Endothelial cell of umbilical vein (primary cell): ENCODE results near the gene OPCML. TPM values are rescaled to one million over a fixed set of nuclear protein-coding genes. Genes with fewer than 3 reads are reported as not detected.

ENCODE experiments used
- BruUV-seq: library from RNA; stranded (reverse); fragments of 400-500 nt; replicated peaks from 2 replicates; lab custom pipeline; 2021; lab: Mats Ljungman, UMichigan
- CTCF ChIA-PET: fragments of 300-600, 350-600 bp; sonication (Branson Sonifier 250); formaldehyde crosslinking; loops from one replicate; lab custom pipeline; 2021; ENCODE audit warnings: antibody characterized with exemption, inconsistent platforms; lab: Charles Lee
- POLR2A ChIA-PET: fragments of 300-600, 350-600 bp; sonication (Branson Sonifier 250); formaldehyde crosslinking; loops from one replicate; lab custom pipeline; 2021; ENCODE audit warnings: antibody characterized with exemption, inconsistent platforms; lab: Charles Lee
- DNase-seq: peaks from one replicate; pipeline ENCODE4 v3.0.0-alpha.2; 2011; ENCODE audit warnings: low read depth, low spot score
- FAIRE-seq: peaks from 2 replicates; lab custom pipeline; 2011; peaks lifted over from hg19 to GRCh38; lab: Jason Lieb, UNC
- H2AFZ ChIP-seq: 2 replicates; pipeline ENCODE4 v1.6.0; 2012; ENCODE audit warnings: low read depth, low read length, control low read depth, inconsistent platforms
- H3K27ac ChIP-seq: 2 replicates; pipeline ENCODE4 v1.5.1; 2011; ENCODE audit warnings: low read depth, mild to moderate bottlenecking, control low read depth, low read length, moderate library complexity; ENCODE audit not compliant: insufficient read depth
- H3K27me3 ChIP-seq, 2 experiments: 2 replicates each; pipeline versions ENCODE4 v1.6.0 to v1.6.1; 2011; ENCODE audit warnings: low read length in 2 of 2, mixed read lengths in 1 of 2; ENCODE audit not compliant: control insufficient read depth in 2 of 2, insufficient read depth in 2 of 2
- H3K36me3 ChIP-seq, 2 experiments: 2 replicates in 1 of 2; 3 replicates in 1 of 2; pipeline ENCODE4 v1.5.1; 2011; ENCODE audit warnings: low read length in 2 of 2, mild to moderate bottlenecking in 1 of 2, moderate library complexity in 1 of 2; ENCODE audit not compliant: control insufficient read depth in 2 of 2, insufficient read depth in 2 of 2; ENCODE audit errors: extremely low read depth in 1 of 2
- H3K4me1 ChIP-seq: 3 replicates; pipeline ENCODE4 v1.5.1; 2011; ENCODE audit warnings: mild to moderate bottlenecking, low read length; ENCODE audit not compliant: control insufficient read depth, insufficient read depth; ENCODE audit errors: extremely low read depth
- H3K4me2 ChIP-seq: 2 replicates; pipeline ENCODE4 v1.6.1; 2011; ENCODE audit warnings: low read length, control low read depth, mixed read lengths; ENCODE audit not compliant: insufficient read depth
- H3K4me3 ChIP-seq, 3 experiments: fragments of 200-600 bp in 1 of 3; sonication (generic), shearing (Covaris generic) in 1 of 3; replicated peaks in 1 of 3; 2 replicates each; pipeline ENCODE4 v1.5.1; 2011 to 2016; ENCODE audit warnings: control low read depth in 3 of 3, low read length in 3 of 3, mild to moderate bottlenecking in 2 of 3, inconsistent platforms in 1 of 3, low read depth in 1 of 3, moderate library complexity in 1 of 3; ENCODE audit not compliant: insufficient read depth in 1 of 3
- H3K79me2 ChIP-seq: 2 replicates; pipeline ENCODE4 v1.6.0; 2012; ENCODE audit warnings: low read length, inconsistent platforms; ENCODE audit not compliant: control insufficient read depth, insufficient read depth
- H3K9ac ChIP-seq: replicated peaks from 2 replicates; pipeline ENCODE3; 2011; ENCODE audit warnings: low read length, control low read depth; ENCODE audit not compliant: insufficient read depth; ENCODE audit errors: extremely low read depth
- H3K9me1 ChIP-seq: replicated peaks from 3 replicates; pipeline ENCODE4 v1.6.0; 2011; ENCODE audit warnings: mild to moderate bottlenecking, low read length; ENCODE audit not compliant: control insufficient read depth, insufficient read depth; ENCODE audit errors: extremely low read depth
- H3K9me3 ChIP-seq: replicated peaks from 2 replicates; pipeline ENCODE4 v1.5.1; 2012; ENCODE audit warnings: low read length, inconsistent platforms; ENCODE audit not compliant: control insufficient read depth, insufficient read depth
- H4K20me1 ChIP-seq: replicated peaks from 2 replicates; pipeline ENCODE3; 2011; ENCODE audit warnings: mild to moderate bottlenecking, low read length; ENCODE audit not compliant: control insufficient read depth, insufficient read depth; ENCODE audit errors: extremely low read depth
- CTCF ChIP-seq, 2 donors: IDR thresholded peaks; 1 replicate in 1 of 2; 2 replicates in 1 of 2; pipeline ENCODE4 v1.5.1; 2011; ENCODE audit warnings: low read length in 2 of 2, mild to moderate bottlenecking in 2 of 2, moderate library complexity in 2 of 2, control low read depth in 1 of 2, inconsistent platforms in 1 of 2, low read depth in 1 of 2; ENCODE audit not compliant: insufficient read depth in 1 of 2; ENCODE audit errors: extremely low read depth in 1 of 2
- EZH2 ChIP-seq: IDR thresholded peaks from 2 replicates; pipeline ENCODE4 v1.6.1; 2012; ENCODE audit warnings: borderline replicate concordance, low read depth, mild to moderate bottlenecking, moderate library complexity, low read length, inconsistent platforms; ENCODE audit not compliant: severe bottlenecking
- FOS ChIP-seq: IDR thresholded peaks from 2 replicates; pipeline ENCODE4 v1.6.1; 2011; ENCODE audit warnings: mild to moderate bottlenecking, low read length, moderate library complexity, borderline replicate concordance; ENCODE audit not compliant: insufficient read depth
- GATA2 ChIP-seq: IDR thresholded peaks from 2 replicates; pipeline ENCODE4 v1.7.0; 2011; ENCODE audit warnings: low read depth, mild to moderate bottlenecking, moderate library complexity, mixed read lengths, low read length; ENCODE audit not compliant: insufficient read length, insufficient read depth
- JUN ChIP-seq: IDR thresholded peaks from 2 replicates; pipeline ENCODE4 v1.6.1; 2011; ENCODE audit warnings: borderline replicate concordance, low read depth; ENCODE audit not compliant: insufficient read length, insufficient read depth
- MYC ChIP-seq: IDR thresholded peaks from one replicate; pipeline ENCODE4 v1.6.1; 2011; ENCODE audit warnings: mild to moderate bottlenecking, low read depth, low read length
- POLR2A ChIP-seq: IDR thresholded peaks from 2 replicates; pipeline ENCODE4 v1.6.1; 2012; ENCODE audit warnings: low read depth, mild to moderate bottlenecking, control low read depth, low read length
- POLR2AphosphoS5 ChIP-seq: IDR thresholded peaks from 2 replicates; pipeline ENCODE4 v1.6.1; 2012; ENCODE audit warnings: low read depth, mild to moderate bottlenecking, control low read depth, low read length, moderate library complexity; ENCODE audit not compliant: insufficient read depth
- dilution Hi-C: fragments of 300-500 bp; cut with MboI; formaldehyde crosslinking; loops from one replicate; pipeline ENCODE4 v1.15.0; 2019; ENCODE audit warnings: low sequenced_read_pairs; ENCODE audit not compliant: extremely low pct_ligation_motif_present
- intact Hi-C: fragments of 100-400 bp; cut with micrococcal nuclease; formaldehyde crosslinking; loops from one replicate; pipeline ENCODE4 v1.10.0; 2022
- polyA plus RNA-seq, 4 experiments: library from polyadenylated mRNA; depleted of rRNA in 3 of 4; stranded (reverse) in 3 of 4; unstranded in 1 of 4; fragments of >200 nt; gene quantifications; 2 replicates each; pipeline versions ENCODE4 v1.2.1 to v1.2.3, GENCODE V29; 2011 to 2012; ENCODE audit warnings: missing spikeins in 1 of 4
- total RNA-seq: library from RNA; stranded (reverse); gene quantifications from 2 replicates; pipeline ENCODE4 v1.2.3, GENCODE V29; 2021
- TF ChIP-seq, protein P1 (sequence below): IDR thresholded peaks from 2 replicates; pipeline ENCODE4 v1.6.1; 2011; ENCODE audit not compliant: insufficient read depth, insufficient read length

The OPCML gene
- total and polyA plus RNA-seq, 2 donors (not counting 3 experiments of a cell fraction or from before 2014, with no cell fraction given) = not detected

DNA sequence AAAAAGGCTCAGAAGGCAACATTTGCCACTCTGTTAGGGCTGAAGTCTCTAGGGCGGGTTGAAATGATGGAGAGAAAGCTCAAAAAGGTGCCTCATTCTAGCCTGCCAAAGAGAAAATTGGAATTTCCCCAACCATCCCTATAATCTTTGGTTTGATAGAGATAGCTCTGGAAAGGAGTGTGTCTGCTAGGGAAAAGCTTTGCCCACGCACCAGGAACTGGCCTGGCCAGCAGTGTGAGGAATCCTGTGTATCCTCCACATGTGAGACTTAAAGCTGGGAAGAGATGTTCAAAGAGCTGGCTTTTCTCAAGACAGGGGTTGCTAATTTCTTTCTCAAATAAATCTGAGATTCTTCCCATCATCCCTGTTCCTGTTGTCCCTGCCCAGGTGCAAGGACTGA lies 193.7 kb downstream of the OPCML start:
- no peaks in the 10 kb centered on the region for H3K27me3 ChIP-seq
- no peak overlapping the region for H3K4me2 ChIP-seq
- TF ChIP-seq FOS = no peak
- no peak for TF ChIP-seq JUN
- TF ChIP-seq MYC = no peak
- TF ChIP-seq GATA2 = no peak
- TF ChIP-seq POLR2A = no peak
- TF ChIP-seq CTCF (IDR thresholded peaks at IDR 0.05; ENCODE audit: extremely low read depth in 1 of 2, insufficient read depth in 1 of 2, low read depth in 1 of 2, low read length in 2 of 2) = no peak
- no peak for TF ChIP-seq EZH2
- TF ChIP-seq POLR2AphosphoS5 = no peak
- TF ChIP-seq, protein P1, sequence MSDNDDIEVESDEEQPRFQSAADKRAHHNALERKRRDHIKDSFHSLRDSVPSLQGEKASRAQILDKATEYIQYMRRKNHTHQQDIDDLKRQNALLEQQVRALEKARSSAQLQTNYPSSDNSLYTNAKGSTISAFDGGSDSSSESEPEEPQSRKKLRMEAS = no peak
- H3K9me3 ChIP-seq = no peaks in the 10 kb centered on the region
- no peaks in the 10 kb centered on the region for H3K4me1 ChIP-seq
- DNase-seq (no peak), FAIRE-seq (no peak)
- no peak overlapping the region for H3K4me3 ChIP-seq
- H2AFZ ChIP-seq = no peak overlapping the region
- no peaks in the 10 kb centered on the region for H4K20me1 ChIP-seq
- CTCF ChIA-PET = no interaction called here
- H3K9me1 ChIP-seq = no peaks in the 10 kb centered on the region
- no peaks in the 10 kb centered on the region for H3K79me2 ChIP-seq
- H3K36me3 ChIP-seq = no peaks in the 10 kb centered on the region
- POLR2A ChIA-PET = no interaction called here
- intact Hi-C loops = no loop called here
- H3K27ac ChIP-seq = no peak overlapping the region
- BruUV-seq = no TSS peak
- no peak overlapping the region for H3K9ac ChIP-seq
- dilution Hi-C loops = no loop called here
